Epithelial cell of proximal tubule (primary cell): ENCODE measurements around the gene KLHL10. TPM values are rescaled to one million over a fixed set of nuclear protein-coding genes. Genes with fewer than 3 reads are reported as not detected.
"Not testable (repeated sequence)": the region's sequence is repeated elsewhere in the genome, so short reads cannot be mapped to it uniquely, and the experiment has no call there.

Experiments used
- DNase-seq: peaks from one replicate; pipeline ENCODE4 v3.0.0-alpha.2; 2011; ENCODE audit warnings: low read depth
- H3K4me3 ChIP-seq: 2 replicates; pipeline ENCODE4 v1.5.1; 2011; ENCODE audit warnings: low read depth, mild to moderate bottlenecking, low read length
- total RNA-seq: library from RNA; depleted of rRNA; stranded (reverse); fragments of >200 nt; gene quantifications from 2 replicates; pipeline ENCODE4 v1.2.3, GENCODE V29; 2015
- TF ChIP-seq, protein P1 (sequence below): conservative IDR thresholded peaks from 2 replicates; pipeline ENCODE4 v1.5.1; 2012; ENCODE audit warnings: low read depth, mild to moderate bottlenecking, low read length

KLHL10 gene
- total RNA-seq, 1 donor from 2014 or later: not detected

GRCh38 chr17:41824086-41824485, 13.5 kb upstream of the KLHL10 start:
- TF ChIP-seq, protein P1, sequence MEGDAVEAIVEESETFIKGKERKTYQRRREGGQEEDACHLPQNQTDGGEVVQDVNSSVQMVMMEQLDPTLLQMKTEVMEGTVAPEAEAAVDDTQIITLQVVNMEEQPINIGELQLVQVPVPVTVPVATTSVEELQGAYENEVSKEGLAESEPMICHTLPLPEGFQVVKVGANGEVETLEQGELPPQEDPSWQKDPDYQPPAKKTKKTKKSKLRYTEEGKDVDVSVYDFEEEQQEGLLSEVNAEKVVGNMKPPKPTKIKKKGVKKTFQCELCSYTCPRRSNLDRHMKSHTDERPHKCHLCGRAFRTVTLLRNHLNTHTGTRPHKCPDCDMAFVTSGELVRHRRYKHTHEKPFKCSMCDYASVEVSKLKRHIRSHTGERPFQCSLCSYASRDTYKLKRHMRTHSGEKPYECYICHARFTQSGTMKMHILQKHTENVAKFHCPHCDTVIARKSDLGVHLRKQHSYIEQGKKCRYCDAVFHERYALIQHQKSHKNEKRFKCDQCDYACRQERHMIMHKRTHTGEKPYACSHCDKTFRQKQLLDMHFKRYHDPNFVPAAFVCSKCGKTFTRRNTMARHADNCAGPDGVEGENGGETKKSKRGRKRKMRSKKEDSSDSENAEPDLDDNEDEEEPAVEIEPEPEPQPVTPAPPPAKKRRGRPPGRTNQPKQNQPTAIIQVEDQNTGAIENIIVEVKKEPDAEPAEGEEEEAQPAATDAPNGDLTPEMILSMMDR: no peak
- no peak for DNase-seq
- no peak overlapping the region for H3K4me3 ChIP-seq

DNA sequence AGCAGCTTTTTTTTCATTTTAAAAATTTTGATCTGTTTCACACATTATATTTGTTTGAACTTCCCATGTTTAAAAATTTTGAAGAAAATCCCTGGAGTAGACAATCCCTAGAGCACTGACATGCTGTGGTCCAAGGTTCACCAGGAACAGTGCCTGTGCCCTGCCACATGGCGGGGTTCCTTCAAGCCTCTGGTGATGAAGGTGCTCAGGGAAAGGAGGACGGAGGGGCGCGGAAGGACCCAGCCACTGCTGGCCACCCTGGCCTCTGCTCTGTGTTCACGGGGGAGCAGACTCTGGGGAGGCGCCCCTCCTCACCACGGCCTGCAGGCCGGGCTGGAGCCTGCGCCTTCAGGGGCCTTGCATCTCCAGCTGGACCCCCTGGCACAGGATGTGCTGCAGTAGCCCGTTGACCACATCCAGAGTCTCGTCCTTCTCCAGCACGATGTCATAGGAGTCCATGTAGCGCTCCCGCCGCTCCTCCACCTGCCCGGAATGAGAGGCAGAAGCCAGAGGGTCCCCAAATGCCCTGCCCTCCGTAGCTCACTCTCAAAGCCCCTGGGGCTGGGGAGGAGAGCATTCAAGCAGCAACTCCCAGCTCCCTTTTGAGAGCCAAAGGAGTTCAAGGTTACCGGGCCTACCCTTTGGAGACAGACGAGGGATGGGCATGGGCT, 12.3 kb upstream of the KLHL10 start:
- H3K4me3 ChIP-seq: no peak overlapping the region
- no peak for DNase-seq
- TF ChIP-seq, protein P1: no peak

DNA sequence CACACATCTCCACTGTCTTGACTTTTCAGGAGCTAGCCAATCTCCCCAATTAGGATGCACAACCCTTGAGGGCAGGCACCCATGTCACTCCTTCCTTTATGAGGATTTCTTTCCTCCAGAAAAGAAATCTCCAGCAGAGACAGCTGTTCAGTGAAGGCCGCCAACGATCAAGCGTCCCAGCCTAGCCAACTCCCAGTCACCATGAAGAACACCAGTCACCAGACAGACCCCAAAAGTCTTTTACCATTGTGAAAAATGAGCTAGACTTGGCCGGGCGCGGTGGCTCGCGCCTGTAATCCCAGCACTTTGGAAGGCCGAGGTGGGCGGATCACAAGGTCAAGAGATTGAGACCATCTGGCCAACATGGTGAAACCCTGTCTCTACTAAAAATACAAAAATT, 7.7 kb upstream of the KLHL10 start:
- not testable (repeated sequence) for H3K4me3 ChIP-seq, DNase-seq

- peak overlapping the region; percentile 82 for H3K4me3 ChIP-seq
- DNase-seq: no peak
Observed at GRCh38 chr17:41835214-41835799, 2.3 kb upstream of the KLHL10 start.

GRCh38 chr17:41835800-41836549, 1.6 kb upstream of the KLHL10 start, which contains the start of gene NT5C3B:
TSS of gene NT5C3B (minus strand) at chr17:41836232. CDS start at chr17:41836193, 39 bp downstream.
- TF ChIP-seq, protein P1: no peak
- no peak for DNase-seq
- H3K4me3 ChIP-seq: peak within 1 kb of the TSS; percentile 82

More at GRCh38 chr17:41835214-41835799, 2.3 kb upstream of the KLHL10 start:
- TF ChIP-seq, protein P1: no peak

GRCh38 chr17:41836550-41837196, 952 bp upstream of the KLHL10 start:
- DNase-seq: no peak
- TF ChIP-seq, protein P1: no peak
- H3K4me3 ChIP-seq: peak overlapping the region; percentile 82

DNA sequence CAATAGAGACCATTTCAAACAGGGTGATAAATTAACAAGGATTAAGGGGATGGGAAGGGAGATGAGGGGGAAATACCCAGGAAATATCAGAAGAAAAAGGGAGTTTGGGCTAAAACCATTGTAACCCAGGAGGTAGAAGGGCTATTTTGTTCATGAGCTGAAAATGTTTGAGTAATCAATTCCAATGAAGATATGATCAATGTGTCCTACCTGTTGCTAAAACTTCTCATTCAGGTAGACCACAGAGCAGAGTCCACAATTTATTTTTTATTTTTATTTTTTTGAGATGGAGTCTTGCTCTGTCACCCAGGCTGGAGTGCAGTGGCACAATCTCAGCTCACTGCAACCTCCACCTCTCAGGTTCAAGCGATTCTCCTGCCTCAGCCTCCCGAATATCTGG, 1.8 kb downstream of the KLHL10 start:
- not testable (repeated sequence) for DNase-seq, H3K4me3 ChIP-seq

- H3K4me3 ChIP-seq, DNase-seq: not testable (repeated sequence)
Observed at GRCh38 chr17:41840781-41841180, 3.2 kb downstream of the KLHL10 start.
